ENCODE data around the gene NTRK2.

GRCh38 chr9:84622981-84623380, 46.5 kb upstream of the NTRK2 start:
- no peak for TF ChIP-seq CTCF (IDR thresholded peaks at IDR 0.05)
- no peak for TF ChIP-seq EP300 (IDR thresholded peaks at IDR 0.05)
- no peak for TF ChIP-seq POLR2AphosphoS5 (IDR thresholded peaks at IDR 0.05)

Measured in gastroesophageal sphincter (tissue), 3 donors.